ENCODE data around the gene RNF220.
"Not testable (repeated sequence)": the region's sequence is repeated elsewhere in the genome, so short reads cannot be mapped to it uniquely, and the experiment has no call there.

Gene RNF220

DNA sequence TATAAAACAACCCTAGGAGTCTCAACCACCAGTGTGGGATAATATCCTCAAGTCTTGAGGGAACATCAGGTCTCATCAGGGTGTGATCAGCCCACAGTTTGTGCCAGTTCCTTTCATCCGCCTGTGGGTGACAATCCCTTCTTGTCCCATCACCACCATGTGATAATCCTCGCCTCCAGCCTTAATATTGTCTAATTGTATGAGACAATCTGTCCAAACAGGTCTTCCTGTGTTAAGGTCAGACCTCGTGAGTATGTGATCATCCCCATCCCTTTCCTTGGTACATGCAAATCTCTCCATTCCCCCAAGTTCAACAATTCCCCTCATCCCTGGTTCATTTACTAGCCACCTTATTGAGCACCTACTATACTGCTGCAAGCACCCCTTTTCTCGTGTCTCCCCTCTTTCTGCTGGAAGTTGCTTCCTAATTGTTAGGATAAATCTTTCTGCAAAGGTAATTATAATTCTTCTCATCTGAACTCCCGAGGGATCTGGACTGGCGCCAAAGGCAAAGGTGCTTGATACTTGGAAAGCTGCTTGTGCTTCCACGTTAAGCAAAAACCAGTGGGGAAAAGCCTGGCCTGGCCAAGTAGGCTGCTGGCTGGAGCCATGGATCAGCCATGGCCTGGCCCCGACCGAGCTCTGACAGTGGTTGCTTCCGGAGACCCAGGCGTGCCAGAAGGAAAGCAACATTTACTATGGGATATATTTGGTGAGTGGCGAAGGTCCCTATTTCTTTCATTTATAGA, 92.5 kb downstream of the RNF220 start:
- no peak for DNase-seq

DNA sequence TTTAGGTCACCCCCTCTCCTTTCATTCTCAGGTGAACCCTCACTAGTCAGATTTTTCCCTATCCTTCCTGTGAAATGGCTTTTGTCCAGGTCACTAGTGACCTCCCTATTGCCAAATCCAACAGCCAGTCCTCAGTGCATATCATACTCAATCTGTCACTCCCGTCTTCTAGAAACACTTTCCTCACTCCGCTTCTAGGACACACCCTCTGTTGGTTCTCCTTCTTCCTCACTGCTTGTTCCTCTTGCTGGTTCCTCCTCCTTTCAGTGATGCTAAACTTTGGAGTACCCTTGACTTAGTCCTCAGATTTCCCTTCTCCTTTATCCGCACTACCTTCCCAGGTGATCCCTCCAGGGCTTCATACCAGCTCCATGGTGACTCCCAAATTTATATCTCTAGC, 94.3 kb downstream of the RNF220 start:
- DNase-seq, result no peak

DNA sequence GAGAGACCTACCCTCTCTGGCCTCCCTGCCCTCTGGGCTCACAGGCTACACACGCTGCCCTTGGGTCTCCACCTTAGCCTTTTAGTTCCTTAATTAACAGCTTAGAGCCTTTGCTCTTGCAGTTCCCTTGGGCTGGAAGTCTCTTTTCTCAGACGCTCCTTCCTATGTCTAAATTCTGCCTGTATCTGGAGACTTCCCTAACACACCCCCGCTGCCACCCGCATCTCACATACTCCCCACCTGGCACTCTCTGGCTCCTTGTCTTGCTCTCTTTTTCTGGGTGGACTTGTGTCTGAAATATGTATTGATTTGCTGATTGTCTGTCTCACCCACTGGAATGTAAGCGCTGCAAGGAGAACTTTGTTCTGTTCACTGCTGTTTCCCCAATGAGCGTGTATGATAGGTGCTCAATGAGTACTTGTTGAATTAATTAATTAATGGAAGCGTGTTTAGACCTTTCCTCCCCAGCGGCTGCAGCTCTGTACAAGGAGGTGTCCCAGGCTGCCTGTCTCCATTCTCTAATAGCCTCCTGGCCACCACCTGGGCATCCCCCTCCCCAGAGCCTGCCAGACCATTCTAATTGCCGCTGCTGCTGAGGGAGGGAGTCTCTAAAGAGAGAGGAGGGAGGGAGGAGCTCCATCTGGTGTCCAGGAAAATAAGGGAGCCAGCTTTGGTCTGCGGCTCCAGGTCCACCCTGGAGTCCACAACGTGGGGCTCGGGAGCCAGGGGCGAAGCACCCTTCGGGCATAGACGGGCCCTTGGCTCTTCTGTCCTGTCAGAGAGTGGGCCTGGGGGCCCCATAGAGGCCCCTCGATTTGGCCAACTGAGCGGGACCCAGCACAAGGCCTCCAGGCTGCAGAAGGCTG, 95.4 kb downstream of the RNF220 start:
- DNase-seq, result no peak

DNA sequence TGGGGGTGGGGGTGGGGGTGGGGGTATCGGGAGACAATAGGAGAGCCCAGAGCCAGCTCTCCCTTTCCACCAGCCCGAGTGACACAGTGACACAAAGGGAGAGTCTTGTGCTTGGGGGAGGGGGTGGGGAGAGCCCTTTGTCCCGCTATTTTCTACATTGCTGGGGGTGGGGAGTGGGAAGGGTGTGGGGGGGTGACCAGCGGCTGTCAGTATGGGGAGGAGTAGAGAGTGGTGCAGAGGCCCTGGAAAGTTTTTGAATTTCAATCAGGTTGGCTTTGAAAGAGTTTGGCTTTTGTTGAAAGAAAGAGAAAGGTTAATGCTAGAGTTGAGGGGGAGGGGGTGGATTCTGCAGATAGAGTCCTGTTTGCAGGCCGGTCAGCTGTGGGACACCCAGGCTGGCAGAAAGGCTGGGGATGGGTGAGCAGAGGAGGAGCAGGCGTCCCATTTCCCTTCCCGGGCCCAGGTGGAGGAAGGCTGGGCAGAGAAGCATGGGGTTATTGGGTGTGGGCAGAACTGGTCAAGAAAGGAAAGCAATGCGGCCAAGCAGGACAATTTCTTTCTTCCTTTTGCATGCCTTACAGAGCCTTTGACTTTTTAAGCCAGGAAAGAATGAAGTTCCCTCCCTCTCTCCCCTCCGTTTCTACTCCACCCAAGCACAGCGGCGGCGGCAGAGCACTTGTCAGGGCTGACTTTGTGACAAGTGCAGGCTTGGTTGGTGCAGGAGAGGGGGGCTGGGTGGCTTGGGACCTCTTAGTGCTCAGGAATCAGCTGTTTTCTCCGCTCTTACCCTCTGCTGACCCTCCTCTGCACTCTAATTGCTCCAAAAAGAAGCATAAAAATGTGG, 96.2 kb downstream of the RNF220 start:
- DNase-seq, result no peak

DNA sequence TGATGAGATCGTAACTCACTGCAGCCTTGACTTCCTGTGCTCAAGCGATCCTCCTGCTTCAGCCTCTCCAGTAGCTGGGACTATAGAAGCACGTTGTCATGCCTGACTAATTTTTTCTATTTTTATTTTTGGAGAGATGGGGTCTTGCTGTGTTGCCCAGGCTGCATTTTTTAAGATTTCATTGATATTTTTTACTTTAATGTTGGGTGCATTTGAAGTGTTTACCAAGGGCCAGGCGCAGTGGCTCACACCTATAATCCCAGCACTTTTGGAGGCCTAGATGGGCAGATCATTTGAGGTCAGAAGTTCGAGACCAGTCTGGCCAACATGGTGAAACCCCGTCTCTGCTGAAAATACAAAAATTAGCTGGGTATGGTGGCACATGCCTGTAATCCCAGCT, 97.8 kb downstream of the RNF220 start:
- DNase-seq, result not testable (repeated sequence)

DNA sequence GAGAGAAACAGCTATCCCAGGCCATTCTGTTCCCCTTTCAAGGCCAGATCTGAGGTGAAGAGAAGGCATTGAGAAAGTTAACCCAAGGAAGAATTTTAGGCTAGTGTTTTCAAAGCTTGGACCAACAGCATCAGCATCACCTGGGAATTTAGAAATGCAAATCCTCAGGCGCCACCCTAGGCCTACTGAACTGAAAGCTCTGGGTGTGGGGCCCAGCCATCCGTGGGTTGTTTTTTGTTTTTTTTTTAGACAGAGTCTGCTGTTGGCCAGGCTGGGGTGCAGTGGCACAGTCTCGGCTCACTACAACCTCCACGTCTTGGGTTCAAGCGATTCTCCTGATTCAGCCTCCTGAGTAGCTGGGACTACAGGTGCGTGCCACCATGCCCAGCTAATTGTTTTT, 98.6 kb downstream of the RNF220 start:
- no peak for DNase-seq

DNA sequence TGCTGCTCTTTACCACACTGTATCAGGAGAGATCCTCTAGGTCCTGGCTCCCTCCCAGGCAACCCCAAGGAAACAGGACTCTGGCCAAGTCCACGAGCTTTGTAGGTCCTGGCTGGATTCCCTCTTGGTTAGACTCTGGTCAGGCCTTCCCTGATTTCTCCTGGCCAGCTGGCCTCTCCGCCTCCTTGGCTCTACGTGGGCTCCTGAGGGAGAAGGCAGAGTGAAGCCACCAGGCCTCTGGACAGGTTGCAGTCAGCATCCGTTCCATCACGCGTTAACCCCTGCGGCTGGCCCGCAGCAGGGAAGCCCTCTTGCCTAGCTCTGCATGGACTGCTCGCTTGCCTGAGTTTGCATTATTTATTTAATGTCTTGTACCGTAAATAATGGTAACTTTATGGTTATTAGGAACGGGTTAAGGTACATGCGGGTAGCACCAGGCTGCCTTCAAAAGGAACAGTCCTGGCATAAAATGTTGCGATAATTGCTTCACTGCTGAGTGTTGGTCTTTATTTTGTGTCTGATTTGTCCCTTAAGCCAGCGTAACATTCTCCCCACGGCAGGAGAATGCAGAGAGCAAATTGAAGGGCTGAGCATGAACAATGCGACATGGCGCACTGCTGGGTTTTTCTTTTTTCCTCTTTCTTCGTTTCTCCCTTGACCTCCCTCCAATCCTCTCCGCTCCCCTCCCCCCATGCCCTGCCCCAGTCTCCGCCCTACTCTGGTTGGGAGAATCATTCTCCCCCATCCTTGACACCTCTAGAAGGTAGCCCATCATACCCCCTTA, 100.3 kb downstream of the RNF220 start:
- no peak for DNase-seq

DNA sequence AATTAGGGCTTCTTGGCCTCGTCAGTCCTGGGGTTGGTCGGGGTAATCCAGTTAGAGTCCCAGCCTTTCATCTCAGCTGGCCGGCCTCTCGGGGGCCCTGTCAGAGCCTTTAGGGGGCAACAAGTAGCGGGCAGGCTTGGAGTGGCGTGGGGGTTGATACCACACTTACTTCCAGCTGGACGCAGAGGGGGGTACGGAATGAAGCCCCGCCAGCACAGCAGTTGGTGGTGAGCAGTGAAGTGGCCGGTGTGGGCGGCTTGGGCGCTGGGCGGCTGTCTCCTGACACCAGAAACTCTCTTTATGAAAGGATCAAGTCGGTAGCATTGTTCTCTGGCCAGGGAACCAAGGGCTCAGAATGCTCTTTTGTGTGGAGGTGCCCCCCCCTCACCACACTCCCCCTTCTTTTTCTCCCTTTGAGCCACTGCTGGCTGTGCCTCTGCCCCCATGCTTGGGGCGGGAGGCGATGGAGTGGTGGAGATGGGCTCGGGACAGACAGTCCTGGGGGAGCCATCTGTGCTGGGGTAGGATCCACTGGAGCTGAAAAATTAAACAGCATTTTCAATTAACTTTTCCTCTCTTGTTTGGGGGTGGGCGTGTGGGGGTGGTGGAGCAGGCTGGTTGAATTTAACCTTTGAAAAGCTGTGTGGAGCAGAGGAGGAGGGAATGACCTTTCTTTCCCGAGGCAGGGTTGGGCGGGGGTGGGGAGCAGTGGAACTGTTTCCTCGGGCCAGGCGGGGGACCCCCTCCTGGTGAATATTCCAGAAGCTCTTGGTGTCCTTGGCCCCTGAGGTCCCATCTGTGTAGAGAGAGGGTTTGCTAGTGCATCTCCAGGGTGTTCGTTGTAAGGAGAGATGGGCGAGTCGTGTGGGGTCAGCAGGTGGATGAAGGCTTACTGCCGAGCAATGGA, 102.7 kb downstream of the RNF220 start:
- no peak for DNase-seq

DNA sequence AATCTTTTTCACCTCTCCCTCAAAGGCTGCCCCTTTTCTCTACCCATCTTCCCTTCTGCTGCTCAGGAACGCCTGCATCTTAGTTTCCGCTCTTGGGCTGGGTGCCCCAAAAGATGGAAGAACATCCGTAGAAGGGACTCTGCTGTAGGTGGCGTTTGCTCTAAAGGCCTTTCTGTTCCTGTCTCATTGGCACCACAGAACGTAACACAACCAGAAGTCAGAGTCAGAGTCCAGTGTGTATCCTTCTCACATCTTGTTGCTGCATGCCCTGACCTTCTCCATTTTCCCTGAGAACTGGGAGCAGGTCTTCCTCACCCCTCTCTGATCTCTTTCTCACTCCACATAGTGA, 103.3 kb downstream of the RNF220 start:
- no peak for DNase-seq

DNA sequence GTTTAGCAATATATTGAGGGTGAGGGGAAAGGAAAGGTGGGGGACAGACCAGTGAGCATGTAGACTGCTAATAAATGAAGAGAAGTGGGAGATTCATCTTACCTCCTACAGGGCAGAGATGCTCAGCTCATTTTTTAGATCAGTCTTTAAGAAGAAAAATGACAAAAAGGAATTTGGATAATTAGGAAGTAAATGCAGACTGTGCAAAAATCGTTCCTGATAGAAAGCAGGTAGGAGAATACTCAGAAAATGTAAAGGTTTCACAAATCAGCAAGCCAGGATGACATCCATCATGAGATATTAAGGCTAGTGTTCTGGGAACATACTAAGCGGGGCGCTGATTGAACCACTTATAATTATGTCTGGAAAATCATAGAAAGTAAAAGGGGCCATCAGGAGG, 106.3 kb downstream of the RNF220 start:
- no peak for DNase-seq

DNA sequence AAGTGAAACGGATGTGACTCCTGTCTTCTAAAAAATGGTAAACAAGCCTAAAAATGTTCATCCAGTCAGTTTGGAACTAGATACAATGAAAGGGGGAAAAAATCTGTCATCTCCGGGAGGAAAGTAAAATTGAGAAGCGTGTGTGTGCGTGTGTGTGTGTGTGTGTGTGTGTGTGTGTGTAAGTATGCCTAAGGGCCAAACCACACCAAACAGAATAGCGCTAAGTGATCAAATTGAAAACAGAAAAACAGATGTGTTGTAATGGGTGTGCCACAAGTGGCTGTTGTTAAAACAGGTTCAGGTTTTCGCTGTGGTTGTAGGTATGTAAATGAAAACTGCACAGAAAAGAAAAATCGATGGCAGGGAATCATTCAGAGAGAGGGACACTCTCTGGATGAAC, 106.7 kb downstream of the RNF220 start:
- DNase-seq, result no peak

DNA sequence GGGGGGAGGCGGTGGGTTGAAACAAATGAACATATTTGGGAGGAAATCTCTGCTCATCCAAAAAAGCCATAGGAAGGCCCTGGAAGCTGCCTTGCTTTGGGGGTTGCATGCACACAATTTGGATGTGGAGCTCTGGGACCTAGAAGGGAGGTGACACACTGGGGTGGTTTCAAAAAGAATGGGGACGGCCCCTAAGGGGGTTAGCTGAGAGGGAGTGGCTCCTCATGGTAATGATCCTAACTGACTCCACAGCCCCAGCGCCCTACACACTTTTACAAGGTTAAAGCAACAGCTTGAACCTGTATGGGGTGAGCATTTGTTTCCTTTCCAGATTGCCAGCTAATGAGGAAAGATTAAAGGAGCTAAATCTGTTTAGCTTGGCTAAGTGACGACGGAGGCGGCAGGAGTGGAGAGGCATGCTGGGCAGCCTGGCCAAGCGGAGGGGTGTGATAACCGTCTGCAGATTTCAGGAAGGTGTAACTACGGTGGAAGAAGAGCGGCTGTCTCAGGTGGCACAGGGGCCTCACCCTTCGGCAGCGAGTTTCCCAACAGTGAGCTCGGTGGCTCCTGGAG, 107.3 kb downstream of the RNF220 start:
- DNase-seq, result no peak

DNA sequence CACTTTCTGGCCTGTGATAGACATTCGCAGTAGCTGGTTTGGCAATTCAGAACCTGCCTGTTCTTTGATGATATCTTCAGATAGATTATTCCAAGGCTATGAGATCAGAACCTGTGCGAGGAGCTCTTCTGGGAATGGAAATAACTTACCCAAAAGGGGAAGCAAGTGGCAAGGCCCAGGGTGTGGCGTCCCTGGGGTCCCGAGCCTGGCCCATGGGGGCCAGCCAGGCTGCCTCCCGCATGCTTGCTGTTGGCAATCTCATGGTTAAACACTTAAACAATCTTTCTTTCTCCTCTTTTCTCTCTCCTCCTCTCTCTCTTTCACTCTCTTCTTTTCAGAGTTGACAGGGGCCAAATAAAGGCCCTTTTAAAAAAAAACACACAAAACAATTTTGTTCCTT, 108.1 kb downstream of the RNF220 start:
- no peak for DNase-seq

DNA sequence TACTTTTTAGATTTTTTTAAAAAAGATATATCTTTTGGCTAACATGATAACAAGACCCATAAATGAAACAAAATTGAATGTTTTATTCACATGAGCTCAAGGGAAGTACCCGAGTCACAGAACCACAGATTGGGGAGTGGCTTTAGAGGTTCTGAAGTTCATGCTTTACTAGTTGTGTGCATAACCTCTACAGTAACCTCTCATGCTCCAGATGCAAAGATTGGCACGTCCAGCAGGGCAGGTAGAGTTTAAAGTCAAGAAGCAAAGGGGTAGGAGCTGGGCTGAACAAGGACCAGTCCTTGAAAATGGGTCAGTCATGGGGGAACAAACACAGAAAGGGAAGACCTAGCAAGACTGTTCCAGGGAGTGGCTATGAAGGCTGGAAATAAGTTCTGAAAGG, 109.6 kb downstream of the RNF220 start:
- DNase-seq, result no peak

DNA sequence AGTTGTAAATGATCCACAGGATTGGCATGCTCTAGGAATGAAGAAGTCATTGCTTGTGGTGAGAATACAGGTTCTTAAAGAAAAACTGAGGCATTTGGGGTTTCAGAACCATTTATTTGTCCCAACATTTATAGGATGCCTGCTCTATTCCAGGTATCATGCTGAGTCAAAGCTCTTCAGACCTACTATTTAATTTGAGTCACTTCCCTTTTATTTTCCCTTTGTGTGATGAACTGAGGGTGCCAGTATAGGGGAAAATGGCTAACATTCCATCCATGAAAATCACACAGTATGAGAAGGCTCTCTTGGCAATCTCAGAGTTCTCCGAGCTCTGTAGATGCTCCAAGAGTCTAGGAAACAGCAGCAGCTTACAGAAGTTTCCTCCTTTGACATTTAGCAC, 110.4 kb downstream of the RNF220 start:
- DNase-seq, result no peak

DNA sequence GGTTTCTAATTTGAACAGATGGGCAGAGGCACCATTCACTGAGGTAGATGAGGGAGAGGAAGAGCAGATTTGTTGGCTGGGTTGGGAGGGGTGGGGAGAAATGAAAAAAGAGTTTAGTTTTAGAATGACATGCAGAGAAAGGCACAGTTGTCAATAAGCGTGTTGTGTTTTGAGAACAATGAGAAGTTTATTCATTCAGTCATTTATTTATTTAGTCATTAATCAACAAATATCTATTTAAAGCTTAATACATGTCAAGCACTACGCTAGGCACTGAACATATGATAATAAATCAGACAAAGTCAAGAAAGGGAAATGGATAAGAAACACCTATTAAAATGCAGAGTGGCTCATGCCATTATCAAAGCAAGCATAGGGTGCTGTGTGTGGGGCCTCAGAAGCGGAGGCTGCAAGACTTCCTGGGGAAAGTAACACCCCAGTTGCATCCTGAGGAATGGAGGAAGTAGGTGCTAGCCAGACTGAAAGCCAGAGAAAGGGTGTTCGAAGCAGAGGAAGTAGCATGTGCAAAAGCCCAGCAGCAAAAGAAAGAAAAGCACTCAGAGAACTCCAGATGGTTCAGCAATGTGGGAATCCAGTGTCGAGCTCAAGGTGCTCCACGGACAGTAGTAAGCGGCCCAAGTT, 114.1 kb downstream of the RNF220 start:
- DNase-seq, result no peak

DNA sequence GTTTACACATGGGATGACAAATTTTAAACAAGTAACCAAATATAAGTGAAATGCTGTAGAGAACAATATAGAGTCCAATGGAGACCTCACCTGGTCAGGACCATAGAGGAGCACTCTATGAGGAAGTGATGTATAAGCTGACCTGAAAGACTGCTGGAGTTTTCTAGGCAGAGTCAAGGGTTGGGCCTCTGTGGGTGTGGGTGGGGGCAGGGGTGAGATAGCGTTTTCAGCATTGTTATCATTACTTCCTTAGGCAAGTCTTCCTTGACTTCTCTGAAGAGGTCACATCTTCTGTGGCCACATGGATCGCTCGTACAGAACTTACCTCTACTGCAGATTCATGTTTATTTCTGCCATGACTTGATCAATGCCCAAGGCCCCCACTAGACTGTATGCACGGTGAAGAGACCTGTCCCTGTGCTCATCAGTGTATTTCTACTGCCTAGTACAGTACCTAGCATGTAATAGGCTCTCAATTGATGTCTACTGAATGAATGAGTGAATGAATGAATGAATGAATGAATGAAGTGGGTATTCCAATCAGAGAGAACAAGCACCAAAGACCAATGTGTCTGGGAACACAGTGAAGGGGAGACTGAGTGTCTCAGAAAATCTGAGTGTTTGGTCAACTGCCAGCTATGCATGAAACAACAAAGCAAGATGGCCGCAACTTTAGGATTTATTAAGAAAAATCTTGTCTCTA, 116.5 kb downstream of the RNF220 start:
- no peak for DNase-seq

DNA sequence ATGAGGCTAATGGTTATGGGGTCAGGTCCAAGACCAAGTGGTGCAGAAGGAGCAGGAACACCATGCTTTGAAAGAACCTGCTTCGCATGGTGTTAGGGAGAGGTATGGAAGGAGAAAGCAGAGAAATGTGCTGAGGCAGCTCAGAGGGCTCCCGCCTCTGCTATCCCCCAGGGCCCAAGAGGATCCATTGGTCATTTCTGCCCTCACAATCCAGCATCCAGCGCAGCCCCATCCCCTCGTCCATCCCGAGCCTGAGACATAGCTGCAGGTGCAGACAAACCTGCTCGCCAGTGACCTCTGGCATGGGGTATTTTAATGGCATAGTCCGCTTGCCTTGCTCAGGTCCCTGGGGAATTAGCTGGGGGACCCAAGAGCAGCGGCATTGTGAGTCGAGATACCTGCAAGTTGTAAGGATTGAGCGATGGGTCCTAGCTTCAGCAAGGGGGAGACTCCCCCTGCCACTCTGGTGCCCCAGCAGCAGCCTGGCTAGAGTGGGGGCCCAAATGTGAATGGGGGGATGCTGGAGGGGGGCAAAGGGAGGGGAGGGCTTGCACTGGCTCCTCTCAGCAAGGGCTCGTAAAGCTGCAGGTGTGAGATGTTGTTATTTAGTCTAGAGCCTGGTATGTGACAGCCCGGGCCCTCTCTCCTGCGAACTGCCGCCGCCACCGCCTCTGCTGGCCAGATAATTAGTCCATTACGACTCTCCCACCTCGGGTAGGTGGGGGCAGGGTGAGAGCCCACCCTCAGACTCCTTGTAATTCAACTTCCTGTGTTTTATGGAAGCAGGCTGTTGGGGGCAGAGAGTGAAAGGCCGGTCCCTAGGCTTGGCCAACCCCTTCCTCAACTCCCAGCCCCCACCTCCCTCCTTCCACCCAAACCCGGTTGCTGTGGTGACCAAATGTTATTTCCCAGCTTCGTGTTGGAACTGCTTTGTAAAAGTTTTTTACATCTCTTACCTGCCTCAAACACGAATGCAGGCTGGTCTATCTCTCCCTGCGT, 118.8 kb downstream of the RNF220 start:
- DNase-seq, result no peak

All from fibroblast of skin of abdomen (primary cell).